KG1 (cell line): ENCODE data around the gene KAT8.
A peak's percentile ranks its signal among the peaks of the same experiment; 100 is the strongest.

Experiments
- DNase-seq: peaks from one replicate; lab custom pipeline; 2025; lab: John Stamatoyannopoulos, UW

Gene KAT8

DNA sequence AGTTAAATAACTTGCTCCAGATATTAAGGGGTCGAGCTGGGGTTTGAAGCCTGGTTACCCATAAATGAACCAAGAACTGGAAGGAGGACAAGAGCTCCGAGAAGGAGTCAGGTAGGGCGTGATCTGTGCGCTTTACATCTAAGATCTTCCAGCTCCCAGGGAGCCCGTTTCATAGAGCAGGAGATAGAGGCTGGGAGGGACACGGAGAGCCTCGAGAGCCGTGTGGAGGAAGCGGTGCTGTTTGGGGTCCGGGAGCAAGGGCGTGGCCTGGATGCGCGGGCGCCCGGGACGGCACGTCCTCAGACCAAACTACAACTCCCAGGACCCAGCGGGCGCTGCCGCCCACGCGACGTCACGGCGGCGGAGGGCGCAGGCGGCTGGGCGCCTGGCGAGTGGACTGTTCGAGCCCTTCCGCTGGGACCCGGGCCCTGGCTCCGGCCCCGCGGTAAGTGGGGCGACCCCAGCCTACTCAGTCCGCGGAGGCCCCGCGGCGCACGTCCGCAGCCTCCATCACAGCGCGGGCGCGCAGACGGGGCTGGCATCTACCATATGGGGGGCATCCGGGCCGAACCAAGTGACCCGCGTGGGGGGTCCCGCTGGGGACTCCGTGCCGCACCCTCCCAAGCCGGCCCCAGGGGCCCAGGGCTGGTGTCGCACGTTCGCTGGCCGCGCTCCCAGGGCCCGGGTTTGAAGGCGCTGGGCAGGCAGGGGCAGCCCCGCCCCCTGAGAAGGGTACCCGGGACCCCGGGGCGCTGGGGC, 9.2 kb upstream of the KAT8 start, which contains the start of gene BCKDK:
TSS of gene BCKDK (plus strand) at position 352 of the 759 bp plus-strand sequence. CDS start 838 bp downstream, outside the sequence.
- peak; percentile 14 for DNase-seq

DNA sequence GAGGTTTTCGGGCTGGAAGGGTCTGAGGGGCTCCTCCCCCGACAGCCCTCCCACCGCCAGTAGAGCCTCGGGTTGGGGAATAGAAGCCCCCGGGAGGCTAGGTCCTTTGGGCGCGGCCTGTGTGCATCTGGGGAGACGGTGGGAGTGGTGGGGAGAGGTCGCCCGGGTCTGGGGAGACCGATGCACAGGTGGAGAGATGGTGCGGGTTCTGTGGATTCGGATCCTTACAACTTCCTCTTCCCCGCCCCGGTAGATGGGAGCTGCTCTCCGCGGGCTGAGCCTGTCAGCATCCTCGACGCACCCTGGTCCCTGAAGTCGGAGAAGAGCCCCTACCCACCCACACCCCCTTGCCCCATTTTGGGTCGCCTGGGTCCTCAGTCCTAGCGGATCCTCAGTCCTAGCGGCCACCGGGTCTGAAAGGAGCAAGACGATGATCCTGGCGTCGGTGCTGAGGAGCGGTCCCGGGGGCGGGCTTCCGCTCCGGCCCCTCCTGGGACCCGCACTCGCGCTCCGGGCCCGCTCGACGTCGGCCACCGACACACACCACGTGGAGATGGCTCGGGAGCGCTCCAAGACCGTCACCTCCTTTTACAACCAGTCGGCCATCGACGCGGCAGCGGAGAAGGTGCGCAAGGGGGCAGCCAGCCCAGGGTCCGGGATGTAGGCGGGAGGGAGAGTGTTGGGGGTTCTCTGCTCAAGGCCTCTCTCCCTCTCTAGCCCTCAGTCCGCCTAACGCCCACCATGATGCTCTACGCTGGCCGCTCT, 8.5 kb upstream of the KAT8 start:
- no peak for DNase-seq

DNA sequence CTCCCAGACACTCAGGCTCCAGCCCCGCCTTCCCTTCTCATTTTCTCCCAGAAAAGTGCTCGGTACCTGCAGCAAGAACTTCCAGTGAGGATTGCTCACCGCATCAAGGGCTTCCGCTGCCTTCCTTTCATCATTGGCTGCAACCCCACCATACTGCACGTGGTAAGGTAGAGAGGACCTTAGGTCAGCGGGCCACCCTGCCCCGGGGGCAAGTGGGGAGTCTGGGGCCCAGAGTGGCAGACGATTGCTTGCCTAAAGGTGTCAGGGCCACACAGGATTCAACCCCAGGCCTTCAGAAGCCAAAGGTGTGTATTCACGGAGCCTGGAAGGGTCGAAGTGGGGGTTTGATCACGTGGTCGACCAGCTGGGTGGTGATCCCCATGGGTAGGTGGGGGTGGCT, 7.8 kb upstream of the KAT8 start:
- DNase-seq: no peak

DNA sequence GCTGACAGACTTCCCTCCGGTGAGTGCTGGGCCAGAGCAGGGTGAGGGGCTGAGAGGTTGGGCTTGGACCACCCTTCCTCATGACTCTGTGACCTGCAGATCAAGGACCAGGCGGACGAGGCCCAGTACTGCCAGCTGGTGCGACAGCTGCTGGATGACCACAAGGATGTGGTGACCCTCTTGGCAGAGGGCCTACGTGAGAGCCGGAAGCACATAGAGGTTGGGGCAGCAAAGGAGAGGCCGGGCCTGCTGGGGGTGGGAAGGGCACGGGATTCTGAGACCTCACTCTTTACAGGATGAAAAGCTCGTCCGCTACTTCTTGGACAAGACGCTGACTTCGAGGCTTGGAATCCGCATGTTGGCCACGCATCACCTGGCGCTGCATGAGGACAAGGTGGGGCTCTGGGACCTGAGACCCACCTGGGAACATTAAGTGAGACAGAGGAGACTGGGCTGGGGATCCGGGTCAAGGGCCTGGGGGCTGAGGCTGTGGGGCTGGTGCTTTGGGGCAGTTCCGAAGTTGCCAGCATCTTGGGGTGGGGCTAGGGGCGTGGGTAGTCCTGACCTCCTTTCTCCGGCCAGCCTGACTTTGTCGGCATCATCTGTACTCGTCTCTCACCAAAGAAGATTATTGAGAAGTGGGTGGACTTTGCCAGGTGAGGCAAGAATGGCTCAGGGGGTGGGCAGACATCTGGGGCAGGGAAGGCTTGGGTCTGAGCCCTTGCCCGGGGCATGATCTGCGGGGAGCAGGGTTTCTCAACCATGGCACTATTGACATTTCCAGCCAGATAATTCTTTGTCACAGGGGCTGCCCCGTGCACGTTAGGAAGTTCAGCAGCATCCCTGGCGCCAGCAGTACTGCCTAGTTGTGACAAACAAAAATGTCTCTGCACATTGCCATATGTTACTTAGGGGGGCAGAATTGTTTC, 7.1 kb upstream of the KAT8 start:
- no peak for DNase-seq

DNA sequence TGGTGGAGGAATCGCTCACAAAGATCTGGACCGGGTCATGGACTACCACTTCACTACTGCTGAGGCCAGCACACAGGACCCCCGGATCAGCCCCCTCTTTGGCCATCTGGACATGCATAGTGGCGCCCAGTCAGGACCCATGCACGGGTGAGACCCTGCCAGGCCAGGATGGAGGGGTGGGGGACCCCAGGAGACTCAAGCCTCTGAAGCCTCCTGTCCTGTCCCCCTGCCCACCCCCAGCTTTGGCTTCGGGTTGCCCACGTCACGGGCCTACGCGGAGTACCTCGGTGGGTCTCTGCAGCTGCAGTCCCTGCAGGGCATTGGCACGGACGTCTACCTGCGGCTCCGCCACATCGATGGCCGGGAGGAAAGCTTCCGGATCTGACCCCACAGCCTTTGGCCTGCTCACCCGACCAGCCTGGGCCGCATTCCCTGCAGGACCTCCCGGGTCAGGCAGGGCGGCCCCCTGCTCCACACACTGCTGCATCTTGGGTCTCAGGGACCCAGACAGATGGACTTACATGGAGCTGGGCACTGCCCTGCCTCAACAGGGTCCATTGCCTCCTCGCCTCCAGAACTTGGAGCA, 5.5 kb upstream of the KAT8 start:
- DNase-seq: no peak

DNA sequence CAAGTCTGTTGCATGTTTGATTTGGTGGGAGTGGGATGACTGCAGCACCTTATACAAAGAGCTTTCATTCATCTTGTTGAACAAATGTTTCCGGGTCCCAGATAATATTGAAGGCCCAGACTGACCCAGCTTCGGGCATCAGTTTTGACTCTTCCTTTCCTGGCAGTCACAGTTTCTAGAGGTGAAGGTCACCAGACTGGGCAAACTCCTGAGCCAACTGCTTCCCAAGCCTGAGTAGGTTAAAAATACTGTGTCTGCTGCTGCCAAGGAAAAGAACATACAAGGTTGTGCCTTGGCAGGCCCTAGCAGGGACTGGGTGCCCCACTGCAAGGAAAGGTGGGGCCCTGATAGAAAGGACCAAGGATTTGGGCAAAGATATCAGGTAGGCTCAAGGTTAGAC, 4.8 kb upstream of the KAT8 start:
- DNase-seq: no peak

DNA sequence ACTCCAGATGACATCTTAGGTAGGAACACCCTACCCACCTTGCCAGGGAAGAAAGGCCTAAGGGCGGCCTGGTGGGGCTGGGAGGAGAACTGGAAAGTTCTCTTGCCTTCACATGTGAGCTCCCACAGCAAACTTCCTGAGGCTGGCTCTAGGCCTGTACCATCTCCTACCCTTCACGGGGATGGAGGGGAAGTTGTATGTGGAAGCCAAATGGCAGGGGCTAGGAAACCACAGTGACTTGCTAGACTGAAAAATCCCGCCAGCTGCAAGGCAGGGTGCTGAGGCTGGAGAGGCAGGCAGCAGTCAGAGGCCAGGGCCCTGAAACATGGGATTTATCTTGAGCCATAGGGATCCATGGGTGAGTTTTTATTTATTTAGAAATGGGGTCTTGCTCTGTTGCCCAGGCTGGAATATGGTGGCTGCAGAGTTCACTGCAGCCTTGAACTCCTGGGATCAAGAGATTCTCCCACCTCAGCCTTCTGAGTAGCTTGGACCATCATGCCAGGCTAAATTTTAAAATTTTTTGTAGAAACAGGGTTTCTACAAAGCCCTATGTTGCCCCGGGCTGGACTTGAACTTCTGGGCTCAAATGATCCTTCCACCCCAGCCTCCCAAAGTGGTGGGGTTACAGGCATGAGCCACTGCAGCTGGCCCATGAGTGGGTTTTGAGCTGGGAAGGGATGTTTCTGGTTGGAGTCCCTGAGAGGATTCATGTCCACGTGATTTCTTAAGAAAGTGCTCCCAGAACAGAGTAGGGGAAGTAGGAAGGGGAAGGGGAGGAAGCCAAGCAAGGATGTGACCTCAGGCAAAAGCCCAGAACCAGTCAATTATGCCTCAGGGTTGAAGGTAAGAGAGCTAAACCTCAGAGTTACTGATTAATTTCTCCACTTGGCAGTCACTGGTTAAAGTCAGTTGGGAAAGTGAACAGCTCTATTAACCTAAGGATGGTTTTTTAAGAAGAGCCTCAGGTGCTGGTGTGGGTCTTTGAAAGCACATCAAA, 4.0 kb upstream of the KAT8 start:
- DNase-seq: no peak

DNA sequence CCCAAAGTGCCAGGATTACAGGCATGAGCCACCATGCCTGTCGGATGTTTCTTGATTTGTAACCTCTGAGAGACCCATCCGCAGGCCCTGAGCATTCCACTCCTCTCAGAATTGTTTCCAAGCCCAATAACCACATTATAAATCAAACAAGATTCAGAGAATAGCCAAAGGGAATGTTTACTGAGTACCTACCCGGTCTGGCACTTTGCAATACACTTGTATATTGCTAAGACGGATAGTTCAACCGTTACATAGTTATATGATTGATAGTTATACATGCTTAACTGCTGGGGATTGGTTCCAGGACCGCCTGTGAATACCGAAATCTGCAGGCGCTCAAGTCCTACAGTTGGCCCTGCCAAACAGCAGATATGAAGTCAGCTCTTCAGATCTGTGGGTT, 3.0 kb upstream of the KAT8 start:
- DNase-seq: no peak

DNA sequence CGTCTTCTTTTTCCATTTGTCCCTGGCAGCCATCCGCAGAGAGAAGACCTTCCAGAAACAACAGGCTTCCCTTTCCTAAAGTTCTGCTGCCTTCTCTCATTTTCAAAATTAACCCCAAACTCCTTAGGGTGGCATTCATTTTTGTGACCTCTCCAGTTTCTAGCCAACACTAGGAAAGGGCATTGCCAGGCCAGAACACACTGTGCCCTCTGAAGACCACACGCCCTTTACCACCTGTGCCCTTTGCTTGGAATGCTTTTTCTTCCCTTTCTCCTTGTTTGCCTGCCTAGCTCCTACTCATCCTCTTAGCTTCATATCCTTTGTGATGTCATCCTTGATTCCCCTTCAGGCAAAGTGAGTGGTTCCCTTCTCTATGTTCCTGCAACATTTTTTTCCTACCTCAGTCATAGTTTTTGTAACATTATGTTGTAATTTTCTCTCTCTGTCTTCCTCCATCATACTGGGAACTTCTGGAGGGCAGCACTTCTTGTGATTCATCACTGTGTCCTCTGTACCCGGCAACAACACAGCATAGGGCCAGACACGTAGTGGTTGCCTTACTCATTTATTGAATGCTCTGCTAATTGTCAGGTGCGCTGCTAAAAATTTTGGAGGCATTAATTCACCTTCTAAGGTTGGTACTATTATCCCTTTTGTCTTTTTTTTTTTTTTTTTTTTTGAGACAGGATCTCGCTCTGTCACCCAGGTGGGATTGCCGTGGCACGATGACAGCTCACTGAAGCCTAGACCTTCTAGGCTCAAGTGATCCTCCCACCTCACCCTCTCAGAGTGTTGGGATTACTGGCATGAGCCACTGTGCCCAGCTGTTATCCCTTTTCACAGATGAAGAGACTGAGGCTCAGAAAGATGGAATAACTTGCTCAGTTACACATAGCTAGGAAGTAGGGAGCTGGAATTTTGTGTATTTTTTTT, 1.0 kb downstream of the KAT8 start:
- DNase-seq: no peak

DNA sequence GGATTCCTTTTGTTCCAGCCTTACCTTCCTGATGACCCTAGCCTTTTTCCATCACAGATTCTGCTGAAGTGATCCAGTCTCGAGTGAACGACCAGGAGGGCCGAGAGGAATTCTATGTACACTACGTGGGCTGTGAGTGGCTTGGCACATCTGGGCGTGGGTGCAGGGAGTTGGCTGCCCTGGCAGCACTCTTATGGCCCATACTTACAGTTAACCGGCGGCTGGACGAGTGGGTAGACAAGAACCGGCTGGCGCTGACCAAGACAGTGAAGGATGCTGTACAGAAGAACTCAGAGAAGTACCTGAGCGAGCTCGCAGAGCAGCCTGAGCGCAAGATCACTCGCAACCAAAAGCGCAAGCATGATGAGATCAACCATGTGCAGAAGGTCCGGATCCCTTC, 2.7 kb downstream of the KAT8 start:
- DNase-seq: no peak

DNA sequence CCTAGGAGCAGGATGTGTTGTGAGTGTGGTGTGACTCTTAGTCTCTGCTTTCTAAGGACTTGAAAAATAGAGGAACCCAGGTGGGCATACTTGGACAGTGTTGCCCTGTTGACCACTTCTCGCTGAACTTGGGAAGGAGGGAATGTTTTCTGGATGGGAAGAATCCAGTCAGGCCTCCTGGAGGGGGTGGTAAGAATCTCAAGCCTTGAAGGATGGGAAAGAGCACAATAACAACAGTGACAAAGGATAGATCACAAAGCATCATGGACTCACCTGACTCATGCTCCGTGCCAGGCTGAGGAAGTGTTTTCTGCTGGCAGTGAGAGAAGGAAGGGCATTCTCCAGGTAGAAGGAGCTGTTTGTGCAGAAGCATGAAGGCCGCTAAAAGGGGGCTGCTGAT, 8.4 kb downstream of the KAT8 start:
- DNase-seq: no peak

DNA sequence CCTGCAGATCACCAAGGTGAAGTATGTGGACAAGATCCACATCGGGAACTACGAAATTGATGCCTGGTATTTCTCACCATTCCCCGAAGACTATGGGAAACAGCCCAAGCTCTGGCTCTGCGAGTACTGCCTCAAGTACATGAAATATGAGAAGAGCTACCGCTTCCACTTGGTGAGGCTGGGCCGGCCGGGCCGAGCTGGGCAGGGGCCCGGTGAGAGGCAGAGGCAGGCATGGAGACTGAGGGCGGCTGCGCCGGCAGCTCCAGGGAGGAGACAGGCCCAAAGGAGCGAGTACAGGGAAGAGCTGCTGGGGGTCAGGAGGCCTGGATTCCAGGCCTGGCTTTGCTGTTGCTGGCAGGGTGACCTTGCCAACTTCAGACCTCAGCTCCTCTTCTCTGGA, 9.7 kb downstream of the KAT8 start:
- DNase-seq: no peak

DNA sequence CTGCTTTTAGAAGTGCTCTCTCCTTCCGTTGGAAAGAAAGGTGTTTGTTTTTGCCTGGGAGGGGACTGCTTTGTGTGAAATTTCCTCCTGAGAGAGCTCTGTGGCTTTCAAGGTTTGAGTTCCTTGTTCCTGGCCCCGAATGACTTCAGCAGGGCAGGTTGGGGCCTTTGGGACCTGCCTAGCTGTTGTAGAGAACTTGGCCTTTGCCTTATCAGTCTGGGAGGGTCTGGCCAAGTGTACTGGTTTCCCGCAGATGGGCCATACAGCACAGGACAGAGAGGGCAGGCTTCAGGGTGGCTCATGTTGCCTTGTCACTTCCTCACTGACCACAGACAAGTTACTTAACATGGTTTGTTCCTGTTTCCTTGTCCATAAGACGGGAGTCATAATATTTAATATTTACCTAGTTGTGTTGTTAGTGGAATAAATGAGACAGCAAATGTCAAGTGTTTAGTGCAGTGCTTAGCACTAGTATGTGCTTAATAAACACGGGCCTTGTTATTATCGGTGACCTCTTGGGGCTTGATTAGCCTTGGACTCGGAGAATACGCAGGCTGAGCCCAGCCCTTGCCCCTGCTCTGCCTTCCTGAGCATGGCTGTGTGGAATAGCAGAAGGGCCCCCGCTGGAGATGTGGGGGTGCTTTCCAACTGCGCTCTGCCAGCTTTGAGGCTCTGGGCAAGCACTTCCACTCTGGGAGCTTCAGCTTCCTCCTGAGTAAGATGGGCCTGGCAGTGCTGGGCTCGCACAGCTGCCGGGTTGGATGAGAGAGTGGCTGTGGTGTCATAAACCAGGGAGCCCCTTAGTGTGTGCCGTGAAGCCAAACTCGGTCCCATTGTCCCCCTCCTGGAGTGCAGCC, 11.5 kb downstream of the KAT8 start:
- DNase-seq: peak; percentile 29

DNA sequence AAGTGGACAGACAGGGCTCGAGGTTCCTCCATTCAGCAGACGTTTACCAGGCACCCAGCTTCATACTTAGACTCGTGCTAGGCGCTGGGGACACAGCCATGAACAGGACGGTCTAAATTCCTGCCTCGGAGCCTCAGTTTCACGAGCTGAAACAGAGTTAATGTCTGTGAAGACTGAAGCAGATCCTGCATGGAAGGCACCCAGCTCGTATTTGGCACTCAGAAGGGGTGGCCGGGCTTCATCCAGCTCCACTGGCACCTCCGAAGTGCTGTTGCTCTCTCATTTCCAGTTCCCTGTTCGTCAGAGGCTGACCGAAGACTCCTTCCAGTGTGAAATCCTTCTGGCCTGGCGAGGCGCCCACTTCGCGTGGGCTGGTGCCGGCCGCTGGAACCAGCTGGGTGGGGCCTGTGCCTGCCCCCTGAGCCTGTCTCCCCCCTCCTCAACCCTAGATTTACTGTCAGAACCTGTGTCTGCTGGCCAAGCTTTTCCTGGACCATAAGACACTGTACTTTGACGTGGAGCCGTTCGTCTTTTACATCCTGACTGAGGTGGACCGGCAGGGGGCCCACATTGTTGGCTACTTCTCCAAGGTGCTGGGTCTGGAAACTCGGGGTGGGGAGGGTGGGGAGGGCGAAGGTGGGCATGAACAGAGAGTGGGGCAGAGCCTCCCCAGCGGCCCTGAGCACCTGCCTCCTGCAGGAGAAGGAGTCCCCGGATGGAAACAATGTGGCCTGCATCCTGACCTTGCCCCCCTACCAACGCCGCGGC, 12.3 kb downstream of the KAT8 start:
- no peak for DNase-seq

DNA sequence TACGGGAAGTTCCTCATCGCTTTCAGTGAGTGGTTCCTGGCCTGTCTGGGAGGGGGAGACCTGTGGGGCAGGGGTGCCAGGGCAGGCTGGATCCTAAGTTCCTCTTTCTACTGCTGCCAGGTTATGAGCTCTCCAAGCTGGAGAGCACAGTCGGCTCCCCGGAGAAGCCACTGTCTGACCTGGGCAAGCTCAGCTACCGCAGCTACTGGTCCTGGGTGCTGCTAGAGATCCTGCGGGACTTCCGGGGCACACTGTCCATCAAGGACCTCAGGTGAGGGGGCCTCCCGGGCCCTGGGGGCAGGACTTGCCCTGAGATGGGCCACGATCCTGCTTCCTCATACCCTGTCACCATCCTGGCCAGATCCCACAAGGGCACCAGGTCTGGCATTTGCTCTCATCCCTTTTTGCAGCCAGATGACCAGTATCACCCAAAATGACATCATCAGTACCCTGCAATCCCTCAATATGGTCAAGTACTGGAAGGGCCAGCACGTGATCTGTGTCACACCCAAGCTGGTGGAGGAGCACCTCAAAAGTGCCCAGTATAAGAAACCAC, 12.9 kb downstream of the KAT8 start:
- no peak for DNase-seq

DNA sequence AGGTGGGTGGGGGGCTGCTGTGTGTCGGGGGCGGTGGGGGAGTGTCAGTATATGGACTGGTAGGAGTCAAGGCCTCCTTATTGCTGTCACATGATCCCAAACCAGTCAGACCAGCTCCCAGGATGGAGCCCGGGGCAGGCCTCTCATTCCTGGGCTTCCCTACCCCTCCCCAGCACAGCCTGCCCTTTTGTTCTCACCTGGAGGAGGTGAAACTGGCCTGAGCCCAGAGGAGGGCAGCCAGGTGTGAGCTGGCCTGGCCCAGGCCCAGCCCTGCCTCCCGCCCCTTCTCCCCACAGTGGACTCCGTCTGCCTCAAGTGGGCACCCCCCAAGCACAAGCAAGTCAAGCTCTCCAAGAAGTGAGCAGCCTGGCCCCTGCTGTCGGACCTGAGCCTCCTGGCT, 13.4 kb downstream of the KAT8 start:
- no peak for DNase-seq

DNA sequence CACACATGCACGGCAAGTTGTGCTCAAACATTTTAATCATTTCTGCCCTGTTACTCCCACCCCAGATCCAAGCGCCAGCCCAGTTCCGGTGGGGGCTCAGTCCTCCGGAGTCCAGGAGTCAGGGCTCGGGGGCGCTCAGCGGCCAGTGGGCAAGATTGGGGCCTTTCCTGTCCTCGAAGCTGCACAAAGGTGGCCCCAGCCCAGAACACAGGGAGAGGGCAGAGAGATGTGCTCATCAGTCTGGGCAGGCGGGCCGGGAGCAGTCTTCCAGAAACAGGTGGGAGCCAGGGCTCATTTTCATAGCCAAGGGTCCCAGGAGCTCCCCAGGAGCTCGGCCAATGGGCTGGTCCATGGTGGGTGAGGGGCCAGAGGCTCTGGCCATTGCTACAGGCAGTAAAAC, 14.0 kb downstream of the KAT8 start:
- no peak for DNase-seq

DNA sequence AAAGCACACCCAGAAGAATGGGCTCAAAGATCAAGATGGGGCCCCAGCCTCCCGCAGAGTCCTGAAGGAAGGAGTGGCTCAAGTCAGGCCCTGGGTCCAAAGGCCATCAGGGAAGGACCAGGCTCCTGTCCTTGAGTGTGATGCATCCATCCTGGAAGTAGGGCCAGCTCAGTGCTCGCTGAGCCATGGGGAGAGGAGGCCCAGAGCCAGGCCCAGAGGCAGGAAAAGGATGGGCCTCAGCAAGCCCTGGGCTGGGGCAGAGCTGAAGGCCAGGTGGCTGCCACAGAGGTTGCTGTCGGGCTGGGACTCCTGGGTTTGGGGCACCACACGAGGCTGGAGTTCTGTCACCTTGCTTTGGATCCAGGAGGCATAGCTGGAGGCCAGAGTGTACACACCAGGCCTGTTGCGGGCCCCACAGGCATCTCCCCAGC, 14.4 kb downstream of the KAT8 start:
- DNase-seq: no peak
